ENCODE data around the gene FEM1A.
"Not testable (repeated sequence)": the region's sequence is repeated elsewhere in the genome, so short reads cannot be mapped to it uniquely, and the experiment has no call there.

FEM1A gene

DNA sequence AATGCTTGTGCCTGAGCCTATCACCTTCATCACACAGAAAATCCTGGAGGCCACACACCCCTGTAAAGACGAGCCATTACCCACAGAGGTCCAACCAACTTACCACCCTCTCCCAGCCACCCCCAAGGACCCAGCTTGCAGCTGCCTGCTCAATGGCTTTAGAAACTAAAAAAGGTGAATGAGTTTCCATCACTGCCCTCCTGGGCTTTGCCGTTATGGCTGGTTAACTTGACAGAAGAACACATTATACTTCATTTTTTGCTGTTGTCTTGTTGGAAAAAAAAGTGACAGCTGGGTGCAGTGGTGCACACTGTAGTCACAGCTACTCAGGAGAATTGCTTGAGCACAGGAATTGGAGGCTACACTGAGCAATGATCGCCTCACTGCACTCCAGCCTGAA lies 17.4 kb upstream of the FEM1A start:
- no peak for DNase-seq

DNA sequence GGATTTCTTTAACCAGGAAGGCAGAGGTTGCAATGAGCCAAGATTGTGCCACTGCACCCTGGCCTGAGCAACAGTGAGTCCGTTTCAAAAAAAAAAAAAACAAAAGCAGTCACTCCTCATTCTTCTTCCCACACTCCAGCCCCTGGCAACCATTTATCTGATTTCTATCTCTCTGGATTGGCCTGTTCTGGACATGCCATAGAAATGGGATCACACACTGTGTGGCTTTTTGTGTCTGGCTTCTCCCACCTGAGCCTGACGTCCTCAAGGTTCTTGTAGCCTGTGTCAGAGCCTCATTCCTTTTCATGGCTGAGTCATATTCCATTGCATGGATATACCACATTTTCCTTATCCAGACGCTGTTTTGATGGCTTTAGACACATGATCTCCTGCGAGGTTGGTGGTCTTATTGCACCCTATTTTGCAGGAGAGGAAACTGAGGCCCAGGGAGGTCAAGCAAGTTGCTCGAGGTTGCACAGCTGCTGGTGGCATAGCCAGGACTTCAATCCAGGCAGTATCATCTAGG lies 15.8 kb upstream of the FEM1A start:
- DNase-seq: no peak

DNA sequence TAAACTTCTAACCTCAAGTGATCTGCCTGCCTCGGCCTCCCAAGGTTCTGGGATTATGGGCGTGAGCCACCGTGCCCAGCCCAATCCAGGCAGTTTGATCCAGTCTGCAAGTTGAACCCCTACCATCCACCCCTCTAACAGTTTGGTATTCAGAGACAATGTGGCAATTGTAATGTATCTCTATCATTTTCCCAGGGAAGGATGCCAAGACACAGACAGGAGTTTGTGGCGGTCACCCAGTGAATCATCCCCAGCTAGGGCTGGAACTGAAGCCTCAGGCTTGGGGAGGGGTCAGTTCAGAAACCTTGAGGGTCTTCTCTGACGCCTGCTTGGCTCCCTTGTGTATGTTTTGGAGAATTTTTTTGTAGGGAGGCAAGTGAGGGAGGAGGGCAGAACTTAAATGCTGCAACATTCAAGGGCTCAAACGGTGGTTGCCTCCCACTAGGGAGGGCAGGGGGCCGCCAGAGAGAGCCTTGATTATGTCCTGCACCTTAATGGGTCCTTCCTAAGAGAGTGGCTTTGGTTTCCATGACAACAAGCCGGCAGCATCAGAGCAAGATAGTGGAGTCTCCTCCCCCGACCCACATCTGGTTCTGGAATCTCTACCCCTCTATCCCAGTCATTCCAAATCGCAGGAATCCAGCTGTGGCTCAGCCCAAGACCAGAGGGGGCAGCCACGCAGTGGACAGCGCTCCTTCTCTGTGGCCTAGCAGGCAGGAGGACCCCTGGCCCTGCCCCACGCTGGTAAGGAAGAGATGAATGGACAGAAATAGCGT lies 14.9 kb upstream of the FEM1A start:
- DNase-seq: no peak

DNA sequence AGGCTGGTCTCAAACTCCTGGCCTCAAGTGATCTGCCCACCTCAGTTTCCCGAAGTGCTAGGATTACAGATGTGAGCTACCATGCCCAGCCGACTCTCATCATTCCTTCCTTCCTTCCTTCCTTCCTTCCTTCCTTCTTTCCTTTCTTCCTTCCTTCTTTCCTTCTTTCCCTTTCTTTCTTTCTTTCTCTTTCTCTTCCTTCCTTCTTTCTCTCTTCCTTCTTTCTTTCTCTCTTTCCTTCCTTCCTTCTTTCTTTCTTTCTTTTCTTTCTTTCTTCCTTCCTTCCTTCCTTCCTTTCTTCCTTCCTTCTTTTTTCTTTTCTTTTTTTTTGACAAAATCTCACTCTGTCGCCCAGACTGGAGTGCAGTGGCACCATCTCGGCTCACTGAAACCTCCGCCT lies 13.4 kb upstream of the FEM1A start:
- DNase-seq: not testable (repeated sequence)

DNA sequence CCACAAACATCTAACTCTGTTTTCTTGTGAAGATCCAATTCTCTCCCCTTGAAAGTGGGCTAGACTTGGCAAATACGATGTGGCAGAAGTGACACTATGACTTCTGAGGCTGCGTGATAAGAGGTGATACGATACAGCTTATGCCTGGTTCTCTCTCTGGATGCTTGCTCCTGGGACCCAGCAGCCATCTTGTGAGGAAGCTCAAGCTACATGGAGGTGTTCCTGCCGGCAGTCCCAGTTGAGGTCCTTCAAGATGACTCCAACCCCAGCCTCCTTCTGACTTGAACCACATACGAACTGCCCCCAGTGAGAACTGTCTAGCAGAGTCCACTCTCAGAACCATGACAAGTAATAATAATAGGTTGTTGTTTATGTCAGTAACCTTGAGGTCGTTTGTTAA lies 10.7 kb upstream of the FEM1A start:
- no peak for DNase-seq

DNA sequence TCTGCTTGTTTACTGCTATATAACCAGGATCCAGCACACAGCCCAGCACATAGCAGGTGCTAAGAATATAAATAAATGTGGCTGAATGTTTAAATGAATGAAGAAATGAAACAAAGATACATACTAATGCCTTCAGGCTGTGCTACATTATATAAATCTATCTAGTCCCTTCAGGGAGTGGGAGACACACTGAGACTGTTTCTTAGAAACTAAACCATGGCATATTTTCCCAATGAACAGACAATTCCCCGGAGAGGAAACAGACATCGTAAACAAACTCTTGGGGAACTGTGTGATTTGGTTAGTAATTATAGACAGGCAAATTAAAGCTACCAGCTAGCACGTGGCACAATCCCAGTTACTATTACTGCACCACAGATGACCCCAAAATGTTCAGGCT lies 9.7 kb upstream of the FEM1A start:
- no peak for DNase-seq

DNA sequence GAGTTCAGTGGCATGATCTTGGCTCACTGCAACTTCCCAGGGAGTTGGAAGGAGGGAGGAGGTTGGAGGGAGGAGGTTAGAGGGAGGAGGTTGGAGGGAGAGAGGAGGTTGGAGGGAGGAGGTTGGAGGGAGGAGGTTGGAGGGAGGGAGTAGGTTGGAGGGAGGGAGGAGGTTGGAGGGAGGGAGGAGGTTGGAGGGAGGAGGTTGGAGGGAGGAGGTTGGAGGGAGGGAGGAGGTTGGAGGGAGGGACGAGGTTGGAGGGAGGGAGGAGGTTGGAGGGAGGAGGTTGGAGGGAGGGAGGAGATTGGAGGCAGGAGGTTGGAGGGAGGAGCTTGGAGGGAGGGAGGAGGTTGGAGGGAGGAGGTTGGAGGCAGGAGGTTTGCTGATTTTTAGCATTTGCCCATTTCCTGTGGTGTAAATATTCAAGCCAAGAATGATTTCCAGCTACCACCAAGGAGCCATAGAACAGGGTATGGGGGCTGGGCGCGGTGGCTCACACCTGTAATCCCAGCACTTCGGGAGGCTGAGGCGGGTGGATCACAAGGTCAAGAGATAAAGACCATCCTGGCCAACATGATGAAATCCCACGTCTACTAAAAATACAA lies 5.0 kb upstream of the FEM1A start:
- not testable (repeated sequence) for DNase-seq

DNA sequence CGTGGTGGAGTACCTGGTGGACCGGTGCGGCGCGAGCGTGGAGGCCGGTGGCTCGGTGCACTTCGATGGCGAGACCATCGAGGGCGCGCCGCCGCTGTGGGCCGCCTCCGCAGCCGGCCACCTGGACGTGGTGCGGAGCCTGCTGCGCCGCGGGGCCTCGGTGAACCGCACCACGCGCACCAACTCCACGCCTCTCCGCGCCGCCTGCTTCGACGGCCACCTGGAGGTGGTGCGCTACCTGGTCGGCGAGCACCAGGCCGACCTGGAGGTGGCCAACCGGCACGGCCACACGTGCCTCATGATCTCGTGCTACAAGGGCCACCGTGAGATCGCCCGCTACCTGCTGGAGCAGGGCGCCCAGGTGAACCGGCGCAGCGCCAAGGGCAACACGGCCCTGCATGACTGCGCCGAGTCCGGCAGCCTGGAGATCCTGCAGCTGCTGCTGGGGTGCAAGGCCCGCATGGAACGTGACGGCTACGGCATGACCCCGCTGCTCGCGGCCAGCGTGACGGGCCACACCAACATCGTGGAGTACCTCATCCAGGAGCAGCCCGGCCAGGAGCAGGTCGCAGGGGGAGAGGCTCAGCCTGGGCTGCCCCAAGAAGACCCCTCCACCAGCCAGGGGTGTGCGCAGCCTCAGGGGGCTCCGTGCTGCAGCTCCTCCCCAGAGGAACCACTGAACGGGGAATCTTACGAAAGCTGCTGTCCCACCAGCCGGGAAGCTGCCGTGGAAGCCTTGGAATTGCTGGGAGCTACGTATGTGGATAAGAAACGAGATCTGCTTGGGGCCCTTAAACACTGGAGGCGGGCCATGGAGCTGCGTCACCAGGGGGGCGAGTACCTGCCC lies 708 bp downstream of the FEM1A start:
- DNase-seq: not testable (repeated sequence)

DNA sequence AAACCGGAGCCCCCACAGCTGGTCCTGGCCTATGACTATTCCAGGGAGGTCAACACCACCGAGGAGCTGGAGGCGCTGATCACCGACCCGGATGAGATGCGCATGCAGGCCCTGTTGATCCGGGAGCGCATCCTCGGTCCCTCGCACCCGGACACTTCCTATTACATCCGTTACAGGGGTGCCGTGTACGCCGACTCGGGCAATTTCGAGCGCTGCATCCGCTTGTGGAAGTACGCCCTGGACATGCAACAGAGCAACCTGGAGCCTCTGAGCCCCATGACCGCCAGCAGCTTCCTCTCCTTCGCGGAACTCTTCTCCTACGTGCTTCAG lies 1.3 kb downstream of the FEM1A start:
- DNase-seq: not testable (repeated sequence)

DNA sequence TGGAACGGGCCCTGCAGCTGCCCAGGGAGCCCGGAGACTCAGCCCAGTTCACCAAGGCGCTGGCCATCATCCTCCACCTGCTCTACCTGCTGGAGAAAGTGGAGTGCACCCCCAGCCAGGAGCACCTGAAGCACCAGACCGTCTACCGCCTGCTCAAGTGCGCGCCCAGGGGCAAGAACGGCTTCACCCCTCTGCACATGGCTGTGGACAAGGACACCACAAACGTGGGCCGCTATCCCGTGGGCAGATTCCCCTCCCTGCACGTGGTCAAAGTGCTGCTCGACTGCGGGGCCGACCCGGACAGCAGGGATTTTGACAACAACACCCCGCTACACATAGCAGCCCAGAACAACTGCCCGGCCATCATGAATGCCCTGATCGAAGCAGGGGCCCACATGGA lies 1.7 kb downstream of the FEM1A start:
- DNase-seq: not testable (repeated sequence)

DNA sequence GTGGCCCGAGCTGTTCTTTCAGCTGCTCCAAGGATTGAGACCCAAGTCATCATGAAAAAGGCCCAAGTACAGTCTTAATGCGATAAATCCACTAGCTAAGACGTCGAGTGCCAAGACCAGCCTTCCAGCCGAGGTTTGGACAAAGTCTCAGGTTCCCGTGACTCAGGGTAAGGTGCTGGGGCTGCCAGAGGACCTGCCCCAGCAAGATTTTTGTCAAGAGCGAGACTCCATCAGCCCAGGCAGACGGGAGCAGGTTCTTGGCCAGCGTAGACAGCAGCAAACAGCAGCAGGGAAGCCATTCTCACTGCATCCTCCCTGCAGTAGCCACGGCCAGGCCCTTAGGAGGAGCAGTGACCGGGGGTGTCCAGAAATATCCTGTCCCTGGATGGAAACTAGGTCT lies 3.4 kb downstream of the FEM1A start:
- DNase-seq: no peak

DNA sequence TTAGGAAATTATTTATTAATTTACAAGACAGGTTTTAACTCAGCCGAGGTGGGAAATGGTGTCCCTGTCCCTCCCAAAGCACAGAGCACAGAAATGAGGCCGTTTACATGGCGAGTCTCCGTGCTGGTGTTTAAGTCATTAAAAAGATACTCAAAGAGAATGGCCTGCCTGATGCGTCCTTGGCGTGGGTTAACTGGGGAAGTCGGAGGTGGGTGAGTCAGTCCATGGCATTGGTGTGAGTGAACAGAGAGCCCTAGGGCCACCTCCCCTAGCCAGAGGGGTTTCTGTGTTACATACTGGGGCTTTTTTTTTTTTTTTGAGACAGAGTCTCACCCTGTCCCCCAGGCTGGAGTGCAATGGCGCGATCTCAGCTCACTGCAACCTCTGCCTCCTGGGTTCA lies 3.9 kb downstream of the FEM1A start:
- peak; percentile 11 for DNase-seq

DNA sequence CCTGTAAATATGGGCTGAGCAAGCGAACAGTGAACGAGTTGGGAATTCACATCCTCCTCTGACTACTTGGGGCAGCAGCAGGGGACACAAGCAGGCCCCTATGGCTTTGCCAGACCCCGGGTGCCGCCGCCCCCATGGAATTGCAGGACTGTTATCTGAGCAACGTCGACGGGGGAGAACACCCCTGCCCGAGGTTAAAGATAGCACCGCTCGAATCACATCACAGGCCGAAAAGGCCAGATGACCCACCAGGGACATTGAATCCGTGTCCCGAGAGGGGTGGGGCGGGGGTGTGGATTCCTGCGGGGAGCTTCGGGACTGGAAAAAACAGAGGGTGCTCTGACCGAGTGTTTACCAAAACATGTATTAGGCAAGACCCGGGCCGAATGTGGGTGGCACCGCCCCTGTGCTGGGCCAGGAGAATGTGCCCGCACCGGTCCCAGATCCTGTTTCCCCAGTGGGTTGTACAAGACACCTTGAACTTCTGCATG lies 9.1 kb downstream of the FEM1A start:
- no peak for DNase-seq

DNA sequence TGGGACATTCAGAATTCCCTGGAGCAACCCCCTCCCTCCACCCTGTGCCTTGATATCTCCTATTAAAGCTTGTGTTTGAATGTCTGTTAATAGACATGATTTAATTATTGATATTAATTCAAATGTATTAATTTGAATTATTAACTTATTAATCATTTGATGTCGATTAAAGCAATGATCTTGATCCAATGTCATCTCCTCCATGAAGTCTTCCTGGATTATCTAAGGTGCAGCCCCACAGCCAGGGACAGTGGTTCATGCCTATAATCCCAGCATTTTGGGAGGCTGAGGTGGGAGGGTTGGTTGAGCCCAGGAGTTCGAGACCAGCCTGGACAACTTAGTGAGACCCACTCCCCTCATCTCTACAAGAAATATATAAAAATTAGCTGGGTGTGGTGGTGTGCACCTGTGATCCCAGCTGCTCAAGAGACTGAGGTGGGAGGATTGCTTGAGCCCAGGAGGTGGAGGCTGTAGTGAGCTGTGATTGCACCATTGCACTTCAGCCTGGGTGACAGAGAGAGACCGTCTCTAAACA lies 9.6 kb downstream of the FEM1A start:
- no peak for DNase-seq

DNA sequence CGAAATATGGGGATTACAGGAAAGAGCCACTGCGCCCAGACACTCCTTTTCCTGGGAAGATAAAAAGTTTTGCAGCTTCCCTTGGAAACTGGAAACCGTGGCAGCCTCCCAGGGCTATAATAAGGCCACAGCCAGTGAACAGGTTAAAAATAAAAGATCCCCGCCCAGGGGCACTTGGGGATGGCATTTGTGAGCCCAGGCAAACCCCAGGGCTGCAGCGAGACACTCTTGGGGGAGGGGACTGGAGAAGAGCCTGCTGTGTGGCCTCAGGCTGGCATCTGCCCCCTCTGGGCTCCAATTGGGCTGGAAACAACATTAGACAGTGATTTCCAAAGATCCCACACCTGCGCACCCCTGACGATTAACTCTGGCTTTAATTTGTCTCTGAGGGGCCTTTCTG lies 11.2 kb downstream of the FEM1A start:
- no peak for DNase-seq

DNA sequence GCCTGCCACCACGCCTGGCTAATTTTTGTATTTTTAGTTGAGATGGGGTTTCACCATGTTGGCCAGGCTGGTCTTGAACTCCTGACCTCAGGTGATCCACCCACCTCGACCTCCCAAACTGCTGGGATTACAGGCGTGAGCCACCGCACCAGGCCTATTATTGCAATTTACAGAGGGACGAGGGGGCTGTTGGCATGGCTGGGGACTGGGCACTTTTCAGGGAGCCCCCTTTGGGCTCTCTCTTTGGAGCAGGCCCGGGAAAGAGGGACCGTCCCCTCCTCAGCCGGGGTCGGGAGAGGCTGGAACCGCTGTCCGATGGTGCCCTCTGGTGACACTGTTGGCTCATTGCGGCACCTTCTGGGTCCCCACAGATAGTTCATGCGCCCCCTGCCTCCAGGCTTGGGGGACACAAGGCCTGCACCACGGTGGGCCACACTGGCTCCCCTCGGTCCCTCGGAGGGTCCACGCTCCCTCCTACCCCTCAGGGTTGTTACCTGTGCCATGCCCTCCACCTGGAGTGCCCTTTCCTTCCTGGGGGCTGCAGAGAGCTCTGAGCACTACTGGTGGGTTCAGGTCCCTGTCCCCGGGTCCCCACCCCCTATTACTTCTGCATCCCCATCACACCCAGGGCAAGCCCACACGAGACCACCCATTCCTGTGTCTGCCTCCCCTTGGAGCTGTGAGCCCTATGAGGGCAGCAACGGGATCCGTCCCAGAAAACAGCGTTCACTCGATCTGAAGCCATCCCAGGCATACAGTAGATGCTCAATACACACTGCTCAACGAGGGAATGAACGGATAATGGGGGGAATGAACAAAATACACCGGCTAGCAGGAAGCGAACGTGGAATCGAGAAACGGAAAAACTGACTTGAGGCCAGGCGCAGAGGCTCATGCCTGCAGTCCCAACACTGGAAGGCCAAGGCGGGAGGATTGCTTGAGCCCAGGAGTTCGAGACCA lies 12.5 kb downstream of the FEM1A start:
- peak; percentile 1 for DNase-seq

DNA sequence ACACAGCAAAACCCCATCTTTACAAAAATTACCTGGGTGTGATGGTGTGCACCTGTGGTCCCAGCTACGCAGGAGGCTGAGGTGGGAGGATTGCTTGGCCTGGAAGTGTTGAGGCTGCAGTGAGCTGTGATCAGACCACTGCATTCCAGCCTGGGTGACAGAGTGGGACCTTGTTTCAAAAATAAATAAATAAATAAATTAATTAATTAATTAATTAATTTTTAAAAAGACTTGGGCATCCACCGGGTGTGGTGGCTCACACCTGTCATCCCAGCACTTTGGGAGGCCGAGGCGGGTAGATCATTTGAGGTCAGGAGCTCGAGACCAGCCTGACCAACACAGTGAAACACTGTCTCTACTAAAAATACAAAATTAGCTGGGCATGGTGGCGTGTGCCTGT lies 13.6 kb downstream of the FEM1A start:
- not testable (repeated sequence) for DNase-seq

DNA sequence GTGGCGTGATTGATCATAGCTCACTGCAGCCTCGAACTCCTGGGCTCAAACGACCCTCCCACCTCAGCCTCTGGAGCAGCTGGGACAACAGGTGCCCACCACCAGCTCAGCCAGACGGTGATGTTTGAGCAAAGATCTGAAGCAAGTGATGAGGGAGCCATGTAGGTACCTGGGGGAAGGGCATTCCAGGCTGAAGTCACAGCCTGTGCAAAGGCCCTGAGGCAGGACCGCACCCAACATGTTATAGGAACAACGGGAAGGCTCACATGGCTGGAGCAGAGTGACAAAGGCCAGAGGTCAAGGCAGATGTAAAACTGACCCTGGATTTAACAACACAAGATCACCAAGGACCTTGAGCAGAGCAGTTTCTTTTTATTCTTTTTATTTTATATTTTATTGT lies 14.8 kb downstream of the FEM1A start:
- DNase-seq: no peak

DNA sequence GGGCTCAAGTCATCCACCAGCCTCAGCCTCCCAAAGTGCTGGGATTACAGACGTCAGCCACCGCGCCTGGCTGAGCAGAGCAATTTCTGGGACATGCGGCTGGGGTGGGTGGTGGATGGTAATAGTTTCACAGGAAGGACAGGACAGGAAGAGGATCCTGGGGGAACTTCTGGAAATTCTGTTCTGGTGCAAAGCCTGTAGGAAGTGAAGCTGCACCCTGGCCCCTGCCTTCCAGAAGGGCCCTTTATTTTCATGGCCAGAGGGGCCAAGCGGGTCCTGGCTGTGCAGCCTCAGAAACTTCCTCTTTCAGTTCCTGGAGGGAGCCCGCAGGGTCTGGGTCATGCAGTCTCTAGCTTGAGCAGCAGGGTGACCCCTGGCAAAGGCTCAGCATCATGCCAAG lies 15.7 kb downstream of the FEM1A start:
- no peak for DNase-seq

DNA sequence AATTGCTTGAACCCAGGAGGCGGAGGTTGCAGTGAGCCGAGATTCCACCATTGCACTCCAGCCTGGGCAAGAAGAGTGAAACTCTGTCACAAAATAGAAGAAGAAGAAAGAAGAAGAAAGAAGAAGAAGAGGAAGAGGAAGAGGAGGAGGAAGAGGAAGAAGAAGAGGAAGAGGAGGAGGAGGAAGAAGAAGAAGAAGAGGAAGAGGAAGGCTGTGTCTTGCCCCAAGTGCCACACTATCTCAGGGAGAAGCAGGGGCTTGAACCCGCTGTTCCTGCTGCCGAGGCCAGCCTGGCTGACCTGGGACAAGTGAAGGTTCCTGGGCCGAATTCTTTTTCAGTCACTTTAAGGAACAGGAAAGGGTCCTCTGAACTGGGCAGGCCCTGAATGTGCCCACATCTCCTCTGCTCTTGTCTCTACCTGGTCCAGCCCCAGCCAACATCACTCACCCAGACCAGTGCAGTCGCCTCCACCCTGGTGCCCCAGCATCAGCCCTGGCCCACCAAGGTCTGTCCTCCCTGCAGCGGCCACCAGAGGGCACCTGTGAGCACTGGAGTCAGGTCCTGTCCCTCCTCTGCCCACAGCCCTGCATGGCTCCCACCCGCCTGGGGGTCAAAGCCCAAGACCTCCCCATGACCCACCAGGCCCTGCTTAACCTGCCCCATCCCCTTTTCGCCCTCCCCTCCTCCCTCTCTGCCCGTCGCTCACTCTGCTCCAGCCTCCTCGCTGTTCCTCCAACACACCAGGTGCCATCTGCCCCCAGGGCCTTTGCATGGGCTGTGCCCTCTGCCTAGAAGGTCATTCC lies 20.0 kb downstream of the FEM1A start:
- DNase-seq: peak; percentile 67

Measured in T1000 (cell line).